Measurements from ENCODE around the gene GLYATL1B.

GLYATL1B gene

GRCh38 chr11:59141191-59141590 lies 55.1 kb downstream of the GLYATL1B start:
- TF ChIP-seq SIN3A (IDR thresholded peaks at IDR 0.05; ENCODE audit: borderline replicate concordance, insufficient read depth, low read length) (no peak), REST (IDR thresholded peaks at IDR 0.05; ENCODE audit: insufficient read depth in 1 of 2, low read depth in 2 of 2, low read length in 2 of 2) (no peak), POLR2AphosphoS5 (IDR thresholded peaks at IDR 0.05; ENCODE audit: low read depth, low read length) (no peak), TAF1 (IDR thresholded peaks at IDR 0.05; ENCODE audit: borderline replicate concordance, insufficient read depth, low read length) (no peak), FOXP2 (optimal IDR thresholded peaks at IDR 0.05; ENCODE audit: borderline replicate concordance, extremely low read depth, extremely low read length, insufficient read depth) (no peak)

- TF ChIP-seq TAF1 (IDR thresholded peaks at IDR 0.05; ENCODE audit: borderline replicate concordance, insufficient read depth, low read length) (no peak), FOXP2 (optimal IDR thresholded peaks at IDR 0.05; ENCODE audit: borderline replicate concordance, extremely low read depth, extremely low read length, insufficient read depth) (no peak), REST (IDR thresholded peaks at IDR 0.05; ENCODE audit: insufficient read depth in 1 of 2, low read depth in 2 of 2, low read length in 2 of 2) (no peak), POLR2AphosphoS5 (IDR thresholded peaks at IDR 0.05; ENCODE audit: low read depth, low read length) (no peak), SIN3A (IDR thresholded peaks at IDR 0.05; ENCODE audit: borderline replicate concordance, insufficient read depth, low read length) (no peak)
Observed at GRCh38 chr11:59141673-59142460, 55.8 kb downstream of the GLYATL1B start.

- TF ChIP-seq TAF1 (IDR thresholded peaks at IDR 0.05; ENCODE audit: borderline replicate concordance, insufficient read depth, low read length) (no peak), REST (IDR thresholded peaks at IDR 0.05; ENCODE audit: insufficient read depth in 1 of 2, low read depth in 2 of 2, low read length in 2 of 2) (no peak), FOXP2 (optimal IDR thresholded peaks at IDR 0.05; ENCODE audit: borderline replicate concordance, extremely low read depth, extremely low read length, insufficient read depth) (no peak), SIN3A (IDR thresholded peaks at IDR 0.05; ENCODE audit: borderline replicate concordance, insufficient read depth, low read length) (no peak)
Observed at GRCh38 chr11:59142530-59143507, 56.7 kb downstream of the GLYATL1B start, which contains the start of gene FAM111A. TSS of gene FAM111A (plus strand) at chr11:59142856. CDS start at chr11:59148873, 6,017 bp downstream.

DNA sequence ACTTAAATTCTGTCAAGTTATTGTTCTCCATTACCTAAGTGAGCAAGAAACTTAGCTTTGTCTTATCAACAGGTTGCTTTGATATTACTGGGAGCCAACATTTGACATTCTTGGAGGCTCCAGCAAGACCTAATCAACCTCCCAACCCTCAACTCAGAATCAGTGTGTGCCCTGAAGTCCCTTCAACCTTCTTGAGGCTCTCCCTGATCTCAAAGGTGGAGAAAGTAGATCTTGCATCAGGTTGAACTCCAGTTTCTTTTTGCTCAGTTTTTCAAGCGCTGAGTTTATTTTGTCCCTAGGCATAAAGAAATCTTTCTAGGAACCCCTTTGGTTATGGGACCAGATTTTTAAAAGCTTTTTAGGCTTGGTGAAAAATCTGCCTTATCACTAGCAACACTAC lies 58.0 kb downstream of the GLYATL1B start:
- no peak for TF ChIP-seq TAF1 (IDR thresholded peaks at IDR 0.05; ENCODE audit: borderline replicate concordance, insufficient read depth, low read length)
- no peak for TF ChIP-seq FOXP2 (optimal IDR thresholded peaks at IDR 0.05; ENCODE audit: borderline replicate concordance, extremely low read depth, extremely low read length, insufficient read depth)
- no peak for TF ChIP-seq SIN3A (IDR thresholded peaks at IDR 0.05; ENCODE audit: borderline replicate concordance, insufficient read depth, low read length)
- no peak for TF ChIP-seq REST (IDR thresholded peaks at IDR 0.05; ENCODE audit: insufficient read depth in 1 of 2, low read depth in 2 of 2, low read length in 2 of 2)
- TF ChIP-seq POLR2AphosphoS5 (IDR thresholded peaks at IDR 0.05; ENCODE audit: low read depth, low read length): no peak

Measured in PFSK-1 (cell line).